ENCODE data around the gene ASIC3. TPM values are rescaled to one million over a fixed set of nuclear protein-coding genes. Genes with fewer than 3 reads are reported as not detected.
A peak's percentile ranks its signal among the peaks of the same experiment; 100 is the strongest.
"Not testable (repeated sequence)": the region's sequence is repeated elsewhere in the genome, so short reads cannot be mapped to it uniquely, and the experiment has no call there.

ASIC3 gene
- total and polyA plus RNA-seq, 4 donors, result 0.37 to 3.9 (median 2.4) TPM

- H3K4me1 ChIP-seq (ENCODE audit: control insufficient read depth in 5 of 5, insufficient read depth in 5 of 5, low read length in 5 of 5), result peaks cover 0 to 25% (median 0%) of the 10 kb centered on the region in 5 donors
- no peak overlapping the region for H3K9ac ChIP-seq (ENCODE audit: insufficient read depth in 1 of 2, low read length in 2 of 2)
- H3K36me3 ChIP-seq (ENCODE audit: control insufficient read depth in 4 of 4, insufficient read depth in 4 of 4, low read length in 4 of 4), result no peaks in the 10 kb centered on the region
- WGBS, 2 donors, result 84 to 87% methylated on average over 4 of the region's 4 CpGs
- no peak for DNase-seq
- TF ChIP-seq CTCF (IDR thresholded peaks at IDR 0.05; ENCODE audit: control extremely low read depth, extremely low read depth), result no peak
- no peak for ATAC-seq (ENCODE audit: insufficient read depth, low FRiP score)
- peaks cover 0 to 3% (median 0%) of the 10 kb centered on the region in 3 donors for H3K27me3 ChIP-seq (ENCODE audit: control insufficient read depth in 3 of 3, insufficient read depth in 3 of 3, low read length in 2 of 3)
- no peak overlapping the region for H3K4me3 ChIP-seq
- no peaks in the 10 kb centered on the region for H3K9me3 ChIP-seq (ENCODE audit: control insufficient read depth in 4 of 4, insufficient read depth in 3 of 4, low read length in 3 of 4)
- no peak overlapping the region for H3K27ac ChIP-seq (ENCODE audit: low read depth in 1 of 2, low read length in 1 of 2)
Observed at GRCh38 chr7:151025924-151026671, 22.2 kb upstream of the ASIC3 start.

- 40 to 41% methylated on average over 19 of the region's 19 CpGs for WGBS, 2 donors
- H3K9ac ChIP-seq (ENCODE audit: insufficient read depth in 1 of 2, low read length in 2 of 2), result peak overlapping the region in 1 of 2 donors; percentile 9
- not testable (repeated sequence) for H3K27me3 ChIP-seq (ENCODE audit: control insufficient read depth in 3 of 3, insufficient read depth in 3 of 3, low read length in 2 of 3); ATAC-seq (ENCODE audit: insufficient read depth, low FRiP score); H3K36me3 ChIP-seq (ENCODE audit: control insufficient read depth in 4 of 4, insufficient read depth in 4 of 4, low read length in 4 of 4); H3K9me3 ChIP-seq (ENCODE audit: control insufficient read depth in 4 of 4, insufficient read depth in 3 of 4, low read length in 3 of 4); H3K4me3 ChIP-seq
- peaks cover 0 to 25% (median 0%) of the 10 kb centered on the region in 5 donors for H3K4me1 ChIP-seq (ENCODE audit: control insufficient read depth in 5 of 5, insufficient read depth in 5 of 5, low read length in 5 of 5)
- DNase-seq, result peak in 1 of 3 donors; percentile 26
- H3K27ac ChIP-seq (ENCODE audit: low read depth in 1 of 2, low read length in 1 of 2), result peak overlapping the region in 1 of 2 donors; percentile 83
Observed at GRCh38 chr7:151026771-151027727, 21.3 kb upstream of the ASIC3 start.

- peak overlapping the region; percentile 9 for H3K4me3 ChIP-seq
- not testable (repeated sequence) for H3K9me3 ChIP-seq (ENCODE audit: control insufficient read depth in 4 of 4, insufficient read depth in 3 of 4, low read length in 3 of 4); H3K27me3 ChIP-seq (ENCODE audit: control insufficient read depth in 3 of 3, insufficient read depth in 3 of 3, low read length in 2 of 3); DNase-seq; H3K36me3 ChIP-seq (ENCODE audit: control insufficient read depth in 4 of 4, insufficient read depth in 4 of 4, low read length in 4 of 4); ATAC-seq (ENCODE audit: insufficient read depth, low FRiP score)
- peaks cover 0 to 25% (median 0%) of the 10 kb centered on the region in 5 donors for H3K4me1 ChIP-seq (ENCODE audit: control insufficient read depth in 5 of 5, insufficient read depth in 5 of 5, low read length in 5 of 5)
- peak overlapping the region in 1 of 2 donors; percentile 83 for H3K27ac ChIP-seq (ENCODE audit: low read depth in 1 of 2, low read length in 1 of 2)
- WGBS, 2 donors, result 7 to 10% methylated on average over 16 of the region's 16 CpGs
- H3K9ac ChIP-seq (ENCODE audit: insufficient read depth in 1 of 2, low read length in 2 of 2), result peak overlapping the region in 1 of 2 donors; percentile 59
Observed at GRCh38 chr7:151027728-151028130, 20.6 kb upstream of the ASIC3 start.

GRCh38 chr7:151028131-151028947, 20.0 kb upstream of the ASIC3 start, which contains the start of gene ABCB8:
Gene ABCB8 (plus strand): TSS chr7:151028450. CDS start chr7:151028516, 66 bp downstream.
- Histone ChIP-seq H3K27ac (ENCODE audit: low read depth in 1 of 2, low read length in 1 of 2) (peak within 1 kb of the TSS; percentile 83 to 88), H3K9me3 (ENCODE audit: control insufficient read depth in 4 of 4, insufficient read depth in 3 of 4, low read length in 3 of 4) (no peaks in the 10 kb centered on the region), H3K4me3 (peak within 1 kb of the TSS; percentile 69), H3K4me1 (ENCODE audit: control insufficient read depth in 5 of 5, insufficient read depth in 5 of 5, low read length in 5 of 5) (peaks cover 0 to 21% (median 0%) of the 10 kb centered on the region in 5 donors), H3K36me3 (ENCODE audit: control insufficient read depth in 4 of 4, insufficient read depth in 4 of 4, low read length in 4 of 4) (peaks cover 0 to 3% (median 0%) of the 10 kb centered on the region in 4 donors), H3K9ac (ENCODE audit: insufficient read depth in 1 of 2, low read length in 2 of 2) (peak within 1 kb of the TSS in 1 of 2 donors; percentile 61), H3K27me3 (ENCODE audit: control insufficient read depth in 3 of 3, insufficient read depth in 3 of 3, low read length in 2 of 3) (no peaks in the 10 kb centered on the region)
- peak; percentile 95 for ATAC-seq (ENCODE audit: insufficient read depth, low FRiP score)
- peak; percentile 34 for TF ChIP-seq CTCF (IDR thresholded peaks at IDR 0.05; ENCODE audit: control extremely low read depth, extremely low read depth)
- DNase-seq, result peak; percentile 99 to 100 (median 100)
- 1% methylated on average over 52 to 53 of the region's 53 CpGs for WGBS, 2 donors

Data from lung (tissue), 12 donors.